Astrocyte of the spinal cord (primary cell): ENCODE results near the gene ELAPOR2.

ENCODE experiments used
- DNase-seq: peaks from one replicate; pipeline ENCODE4 v3.0.0; 2011; ENCODE audit warnings: low read depth, low spot score
- H3K4me3 ChIP-seq: 2 replicates; pipeline ENCODE4 v1.5.1; 2011; ENCODE audit warnings: low read depth, mild to moderate bottlenecking, low read length, moderate library complexity
- in situ Hi-C: cut with HindIII; loops from 2 replicates; pipeline ENCODE4 v1.10.0; 2017; ENCODE audit warnings: low sequenced_read_pairs
- TF ChIP-seq, protein P1 (sequence below): IDR thresholded peaks from 2 replicates; pipeline ENCODE4 v1.5.1; 2012; ENCODE audit warnings: low read depth, mild to moderate bottlenecking, low read length, inconsistent platforms

The ELAPOR2 gene

DNA sequence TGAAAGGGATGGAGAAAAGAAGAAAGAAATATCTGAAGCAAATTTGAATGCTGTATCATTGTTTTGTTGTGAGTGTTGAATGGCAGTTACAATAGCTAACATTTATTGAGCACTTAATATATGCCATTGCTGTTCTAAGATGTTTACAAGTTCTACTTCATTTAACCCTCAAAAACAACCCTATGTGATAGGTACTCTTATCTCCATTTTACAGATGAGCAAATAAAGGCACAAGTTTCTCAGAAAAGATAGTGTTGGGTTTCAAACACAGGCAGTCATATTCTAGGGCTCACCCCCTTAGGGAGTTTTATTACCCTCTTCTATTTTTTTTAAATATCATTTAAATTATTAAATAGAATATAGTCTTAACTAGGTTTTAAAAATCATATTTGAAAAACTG is 8.3 kb upstream of the ELAPOR2 start:
- TF ChIP-seq, protein P1, sequence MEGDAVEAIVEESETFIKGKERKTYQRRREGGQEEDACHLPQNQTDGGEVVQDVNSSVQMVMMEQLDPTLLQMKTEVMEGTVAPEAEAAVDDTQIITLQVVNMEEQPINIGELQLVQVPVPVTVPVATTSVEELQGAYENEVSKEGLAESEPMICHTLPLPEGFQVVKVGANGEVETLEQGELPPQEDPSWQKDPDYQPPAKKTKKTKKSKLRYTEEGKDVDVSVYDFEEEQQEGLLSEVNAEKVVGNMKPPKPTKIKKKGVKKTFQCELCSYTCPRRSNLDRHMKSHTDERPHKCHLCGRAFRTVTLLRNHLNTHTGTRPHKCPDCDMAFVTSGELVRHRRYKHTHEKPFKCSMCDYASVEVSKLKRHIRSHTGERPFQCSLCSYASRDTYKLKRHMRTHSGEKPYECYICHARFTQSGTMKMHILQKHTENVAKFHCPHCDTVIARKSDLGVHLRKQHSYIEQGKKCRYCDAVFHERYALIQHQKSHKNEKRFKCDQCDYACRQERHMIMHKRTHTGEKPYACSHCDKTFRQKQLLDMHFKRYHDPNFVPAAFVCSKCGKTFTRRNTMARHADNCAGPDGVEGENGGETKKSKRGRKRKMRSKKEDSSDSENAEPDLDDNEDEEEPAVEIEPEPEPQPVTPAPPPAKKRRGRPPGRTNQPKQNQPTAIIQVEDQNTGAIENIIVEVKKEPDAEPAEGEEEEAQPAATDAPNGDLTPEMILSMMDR, result no peak
- DNase-seq, result no peak
- no peak overlapping the region for H3K4me3 ChIP-seq
- in situ Hi-C loops, result no loop called here

DNA sequence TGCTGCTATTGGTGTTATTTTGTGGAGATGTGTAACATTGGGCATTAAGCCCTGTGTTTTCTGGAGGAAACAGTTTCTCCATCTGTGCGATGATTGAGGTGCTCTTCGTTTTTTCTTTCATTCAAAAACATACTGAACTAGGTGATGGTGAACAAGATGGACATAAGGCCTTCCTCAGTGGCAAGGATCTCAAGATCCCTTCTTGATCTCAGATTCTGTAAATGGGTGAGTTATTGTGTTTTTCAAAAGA is 759 bp upstream of the ELAPOR2 start:
- DNase-seq, result no peak
- H3K4me3 ChIP-seq, result no peak overlapping the region
- in situ Hi-C loops, result no loop called here
- TF ChIP-seq, protein P1, result no peak

DNA sequence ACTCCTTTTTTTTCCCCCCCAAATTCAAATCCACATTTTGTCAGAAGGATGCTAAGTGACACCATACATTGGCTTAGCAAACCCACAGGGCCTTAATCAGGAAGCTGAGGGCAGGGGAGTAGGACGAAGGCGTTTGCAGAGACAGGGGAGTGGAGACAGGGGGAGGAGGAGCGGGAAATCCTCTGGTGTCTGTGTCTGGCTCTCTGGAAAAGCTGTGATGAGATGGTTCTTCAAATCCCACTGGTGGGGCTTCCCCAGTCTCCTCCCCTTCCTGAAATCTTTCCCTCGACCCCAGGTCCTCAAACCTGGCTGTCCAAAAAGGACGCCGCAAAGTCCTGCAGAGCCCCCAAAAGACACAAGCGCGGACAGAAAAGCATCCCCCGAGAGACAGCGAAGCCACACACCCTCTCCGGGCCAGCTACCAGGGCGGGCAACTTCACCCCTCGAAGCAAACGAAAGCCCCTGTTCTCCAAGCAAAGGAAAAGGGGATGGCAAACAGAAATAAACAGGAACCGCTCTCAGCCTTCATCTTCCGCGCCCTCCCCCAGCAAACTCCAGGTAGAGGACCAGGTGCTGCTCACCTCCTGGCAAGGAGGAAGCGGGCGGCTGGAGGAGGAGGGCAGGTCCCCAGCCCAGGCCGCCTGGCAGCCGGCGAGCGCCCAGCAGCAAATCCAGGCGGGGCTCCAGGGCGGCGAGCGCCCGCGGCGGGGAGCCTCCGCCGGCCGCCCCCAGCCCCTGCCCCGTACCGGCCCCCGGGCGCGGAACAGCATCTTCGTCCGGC is 520 bp downstream of the ELAPOR2 start:
- in situ Hi-C loops, result no loop called here

DNA sequence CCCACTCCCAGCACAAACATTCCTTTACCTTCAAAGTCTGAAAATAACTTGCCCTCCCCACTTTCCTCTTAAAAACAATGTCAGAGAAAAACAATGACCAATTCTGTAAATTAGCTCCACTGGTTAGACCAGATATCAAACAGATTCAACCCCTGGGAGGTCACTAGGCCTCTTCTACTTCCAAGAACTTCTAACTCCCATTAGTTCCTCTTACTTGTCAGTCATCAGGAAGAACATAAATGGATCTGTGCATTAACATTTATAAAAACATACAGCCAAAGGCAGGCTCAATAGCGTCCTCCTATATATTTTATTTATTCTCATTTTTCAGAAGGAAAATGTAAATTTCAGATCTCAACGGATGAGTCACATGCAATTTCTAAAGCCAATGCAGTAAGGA is 2.2 kb downstream of the ELAPOR2 start:
- TF ChIP-seq, protein P1, result no peak
- H3K4me3 ChIP-seq, result no peak overlapping the region
- in situ Hi-C loops, result no loop called here
- no peak for DNase-seq

More for the DNA sequence above, 520 bp downstream of the ELAPOR2 start:
- H3K4me3 ChIP-seq, result peak overlapping the region; percentile 44
- no peak for DNase-seq
- TF ChIP-seq, protein P1, result no peak

DNA sequence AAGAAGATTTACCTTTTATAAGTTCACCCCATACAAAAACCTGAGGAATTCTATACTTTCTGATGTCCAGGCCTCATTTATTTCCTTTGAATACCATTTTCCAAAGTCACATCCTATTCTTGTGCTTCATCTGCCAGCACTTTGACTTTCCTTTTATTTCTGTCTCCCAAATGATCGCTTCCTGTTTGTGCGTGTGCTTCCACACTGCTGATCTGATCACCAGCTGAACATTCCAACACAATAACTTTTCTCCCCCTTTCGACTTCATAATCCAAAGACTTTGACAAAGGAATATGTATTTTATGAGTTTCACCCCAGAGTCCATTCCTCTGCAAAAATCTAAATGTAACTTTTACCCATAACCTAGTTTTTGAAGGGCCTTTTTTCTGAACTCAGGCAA is 3.1 kb downstream of the ELAPOR2 start:
- in situ Hi-C loops, result no loop called here
- no peak overlapping the region for H3K4me3 ChIP-seq
- no peak for DNase-seq
- TF ChIP-seq, protein P1, result no peak

DNA sequence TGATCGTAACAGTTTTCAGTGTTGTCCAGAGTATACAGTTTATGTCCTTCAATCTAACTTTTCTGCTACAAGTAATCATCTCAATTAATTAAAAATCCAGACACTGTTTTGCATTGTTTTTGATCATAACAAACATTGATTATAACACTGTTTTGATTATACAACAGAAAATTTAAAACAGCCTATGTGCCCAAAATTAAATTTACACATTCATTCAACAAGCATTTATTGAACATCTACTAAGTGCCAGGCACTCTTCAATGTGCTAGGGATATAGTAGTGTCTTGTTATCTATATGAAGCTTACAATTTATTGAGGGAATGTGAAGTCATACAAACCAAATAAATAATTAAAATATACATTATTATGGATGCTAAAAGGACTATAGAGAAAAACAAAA is 10.6 kb downstream of the ELAPOR2 start:
- in situ Hi-C loops, result no loop called here
- H3K4me3 ChIP-seq, result no peak overlapping the region
- TF ChIP-seq, protein P1, result no peak
- no peak for DNase-seq
